AG09319 (cell line): ENCODE measurements around the gene CYB5R3.
"Not testable (repeated sequence)": the region's sequence is repeated elsewhere in the genome, so short reads cannot be mapped to it uniquely, and the experiment has no call there.

Experiments used
- DNase-seq: peaks from one replicate; pipeline ENCODE4 v3.0.0-alpha.2; 2010; ENCODE audit warnings: low read depth; ENCODE audit errors: extremely low read depth

The CYB5R3 gene

DNA sequence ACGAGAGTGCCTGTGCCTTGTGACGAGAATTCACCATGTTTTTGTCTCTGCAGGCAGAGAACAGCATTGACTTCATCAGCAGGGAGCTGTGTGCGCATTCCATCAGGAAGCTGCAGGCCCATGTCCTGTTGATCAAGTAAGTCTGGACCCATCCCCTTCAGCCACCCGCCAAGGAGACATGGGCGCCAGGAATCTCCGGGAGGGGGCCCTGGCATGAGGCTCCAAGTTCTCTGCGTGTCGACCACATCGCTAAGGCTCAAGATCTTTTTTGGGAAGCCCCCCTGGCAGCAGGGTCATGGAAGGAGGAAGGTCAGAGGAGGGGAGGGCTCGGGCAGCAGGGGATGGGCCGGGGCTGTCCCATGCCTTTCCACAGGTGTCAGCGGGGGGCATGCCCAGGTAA lies 78.1 kb downstream of the CYB5R3 start:
- not testable (repeated sequence) for DNase-seq

DNA sequence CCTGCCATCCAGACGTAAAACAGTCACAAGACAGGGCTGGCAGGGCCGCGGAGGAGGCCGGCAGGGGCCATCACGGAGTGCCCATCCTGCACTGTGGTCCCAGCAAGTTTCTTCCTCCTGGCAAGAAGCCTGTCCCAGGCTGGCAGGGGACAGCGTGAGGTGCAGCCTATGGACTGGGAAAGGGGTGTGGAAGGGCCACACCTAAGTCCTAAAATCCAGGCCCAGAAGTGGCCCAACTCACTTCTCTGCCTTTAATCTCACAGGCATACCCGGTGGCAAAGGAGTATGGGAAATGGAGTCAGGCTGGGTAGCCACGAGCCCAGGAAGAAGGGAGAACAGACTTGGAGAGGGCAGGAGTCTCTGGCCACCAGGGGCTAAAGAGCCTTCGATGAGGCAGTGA lies 78.6 kb downstream of the CYB5R3 start:
- DNase-seq: not testable (repeated sequence)

DNA sequence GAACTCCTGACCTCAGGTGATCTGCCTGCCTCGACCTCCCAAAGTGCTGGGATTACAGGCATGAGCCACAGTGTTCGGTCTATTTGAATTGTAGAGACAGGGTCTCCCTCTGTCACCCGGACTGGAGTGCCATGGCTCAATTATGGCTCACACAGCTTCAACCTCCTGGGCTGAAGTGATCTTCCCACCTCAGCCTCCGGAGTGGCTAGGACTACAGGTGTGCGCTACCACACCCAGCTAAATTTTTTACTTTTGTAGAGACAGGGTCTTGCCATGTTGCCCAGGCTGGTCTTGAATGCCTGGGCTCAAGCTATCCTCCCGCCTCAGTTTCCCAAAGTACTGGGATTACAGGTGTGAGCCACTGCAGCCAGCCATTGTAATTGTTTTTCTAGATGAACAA lies 81.2 kb downstream of the CYB5R3 start:
- not testable (repeated sequence) for DNase-seq
